Measurements from ENCODE around the gene TNNT3. TPM values are rescaled to one million over a fixed set of nuclear protein-coding genes. Genes with fewer than 3 reads are reported as not detected.
A peak's percentile ranks its signal among the peaks of the same experiment; 100 is the strongest.

Gene TNNT3
- total RNA-seq, 1 experiment from 2014 or later: 0.71 TPM

GRCh38 chr11:1969035-1969434, 49.5 kb downstream of the TNNT3 start:
- ChIA-PET RAD21 (ENCODE audit: low non-redundant PET in 1 of 2, low total read pairs in 2 of 2, uncharacterized antibody in 2 of 2, unreplicated experiment in 2 of 2) (no interaction called here), CTCF (interaction anchor here (0.7 kb wide), 1 partner anchor 182 kb away, joined by 3 read pairs; no protein-coding TSS in a partner anchor), POLR2A (no interaction called here)
- no peaks in the 10 kb centered on the region for H3K79me2 ChIP-seq (ENCODE audit: insufficient read depth, low read length)
- H2AFZ ChIP-seq (ENCODE audit: low read depth, low read length, poor library complexity, severe bottlenecking): no peak overlapping the region
- no peaks in the 10 kb centered on the region for H3K9me2 ChIP-seq (ENCODE audit: insufficient read depth)
- ATAC-seq: peak; percentile 84
- intact Hi-C loops (cut with micrococcal nuclease): no loop called here
- no peak overlapping the region for H3K4me3 ChIP-seq (replicated peaks in 1 of 2; ENCODE audit: low read depth in 1 of 2, low read length in 2 of 2)
- TF ChIP-seq, protein P1, sequence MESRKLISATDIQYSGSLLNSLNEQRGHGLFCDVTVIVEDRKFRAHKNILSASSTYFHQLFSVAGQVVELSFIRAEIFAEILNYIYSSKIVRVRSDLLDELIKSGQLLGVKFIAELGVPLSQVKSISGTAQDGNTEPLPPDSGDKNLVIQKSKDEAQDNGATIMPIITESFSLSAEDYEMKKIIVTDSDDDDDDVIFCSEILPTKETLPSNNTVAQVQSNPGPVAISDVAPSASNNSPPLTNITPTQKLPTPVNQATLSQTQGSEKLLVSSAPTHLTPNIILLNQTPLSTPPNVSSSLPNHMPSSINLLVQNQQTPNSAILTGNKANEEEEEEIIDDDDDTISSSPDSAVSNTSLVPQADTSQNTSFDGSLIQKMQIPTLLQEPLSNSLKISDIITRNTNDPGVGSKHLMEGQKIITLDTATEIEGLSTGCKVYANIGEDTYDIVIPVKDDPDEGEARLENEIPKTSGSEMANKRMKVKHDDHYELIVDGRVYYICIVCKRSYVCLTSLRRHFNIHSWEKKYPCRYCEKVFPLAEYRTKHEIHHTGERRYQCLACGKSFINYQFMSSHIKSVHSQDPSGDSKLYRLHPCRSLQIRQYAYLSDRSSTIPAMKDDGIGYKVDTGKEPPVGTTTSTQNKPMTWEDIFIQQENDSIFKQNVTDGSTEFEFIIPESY (IDR thresholded peaks at IDR 0.05; ENCODE audit: extremely low read depth, insufficient replicate concordance, low read length): no peak
- TF ChIP-seq TCF7L2 (IDR thresholded peaks at IDR 0.05; ENCODE audit: borderline replicate concordance, extremely low read depth, insufficient read depth, insufficient read length) (no peak), ZNF274 (IDR thresholded peaks at IDR 0.05; ENCODE audit: low read depth, low read length) (no peak), ELF1 (IDR thresholded peaks at IDR 0.05; ENCODE audit: borderline replicate concordance, low read depth) (no peak), JUND (IDR thresholded peaks at IDR 0.05) (no peak), ATF3 (IDR thresholded peaks at IDR 0.05) (no peak), POLR2A (IDR thresholded peaks at IDR 0.05; ENCODE audit: borderline replicate concordance, extremely low read depth, insufficient read depth, insufficient read length) (no peak), FOSL1 (IDR thresholded peaks at IDR 0.05; ENCODE audit: low read depth) (no peak), YY1 (IDR thresholded peaks at IDR 0.05; ENCODE audit: extremely low read depth, insufficient replicate concordance, low read depth, low read length) (no peak), SRF (IDR thresholded peaks at IDR 0.05; ENCODE audit: low read depth) (no peak), EZH2 (IDR thresholded peaks at IDR 0.05) (no peak)
- no peak for DNase-seq (ENCODE audit: low read depth, low spot score)
- H3K27ac ChIP-seq (ENCODE audit: low read depth, low read length): no peak overlapping the region
- no peaks in the 10 kb centered on the region for H3K4me1 ChIP-seq (ENCODE audit: control insufficient read depth in 1 of 2, insufficient read depth in 2 of 2, low read length in 2 of 2)
- H3K4me2 ChIP-seq (ENCODE audit: low read length): no peak overlapping the region
- no TSS peak for BruUV-seq (replicated peaks)
- H3K9ac ChIP-seq (ENCODE audit: low read length): no peak overlapping the region
- no peaks in the 10 kb centered on the region for H3K36me3 ChIP-seq (ENCODE audit: control insufficient read depth in 1 of 2, insufficient read depth in 2 of 2, low read length in 2 of 2)
- H3K27me3 ChIP-seq (ENCODE audit: insufficient read depth, low read length): no peaks in the 10 kb centered on the region
- no peaks in the 10 kb centered on the region for H4K20me1 ChIP-seq (ENCODE audit: insufficient read depth)
- no peaks in the 10 kb centered on the region for H3K9me3 ChIP-seq (ENCODE audit: control insufficient read depth in 1 of 2, insufficient read depth in 1 of 2, low read depth in 1 of 2, low read length in 2 of 2)
